Hematopoietic multipotent progenitor cell treated with erythropoietin and hydrocortisone succinate and interleukin-3 and kit ligand, for 8 days (in vitro differentiated cells): Measurements from ENCODE around the gene SRPK1.

Source experiments
- DNase-seq: peaks from one replicate; pipeline ENCODE4 v3.0.0-alpha.2; 2015

SRPK1 gene

GRCh38 chr6:35897036-35897435 lies 23.9 kb downstream of the SRPK1 start:
- DNase-seq = no peak

- DNase-seq = no peak
These were observed 24.7 kb downstream of the SRPK1 start for GRCh38 chr6:35896228-35896627.

- no peak for DNase-seq
These were observed 25.3 kb downstream of the SRPK1 start for GRCh38 chr6:35895560-35895959.

GRCh38 chr6:35894776-35895175 lies 26.1 kb downstream of the SRPK1 start:
- DNase-seq = no peak

GRCh38 chr6:35893246-35893645 lies 27.7 kb downstream of the SRPK1 start:
- no peak for DNase-seq

GRCh38 chr6:35892482-35892881 lies 28.4 kb downstream of the SRPK1 start:
- DNase-seq = no peak

GRCh38 chr6:35879151-35879550 lies 41.7 kb downstream of the SRPK1 start:
- DNase-seq = no peak

GRCh38 chr6:35876902-35877301 lies 44.0 kb downstream of the SRPK1 start:
- DNase-seq = no peak

GRCh38 chr6:35874730-35875129 lies 46.2 kb downstream of the SRPK1 start:
- DNase-seq = no peak

- no peak for DNase-seq
These were observed 61.5 kb downstream of the SRPK1 start for GRCh38 chr6:35859367-35859766.

GRCh38 chr6:35857853-35858252 lies 63.0 kb downstream of the SRPK1 start:
- DNase-seq = no peak

GRCh38 chr6:35856250-35856649 lies 64.6 kb downstream of the SRPK1 start:
- DNase-seq = no peak

GRCh38 chr6:35852994-35853393 lies 67.9 kb downstream of the SRPK1 start:
- no peak for DNase-seq

- no peak for DNase-seq
These were observed 70.7 kb downstream of the SRPK1 start for GRCh38 chr6:35850208-35850607.

GRCh38 chr6:35844290-35844689 lies 76.6 kb downstream of the SRPK1 start:
- DNase-seq = no peak

- no peak for DNase-seq
These were observed 78.5 kb downstream of the SRPK1 start for GRCh38 chr6:35842381-35842780.

GRCh38 chr6:35839019-35839418 lies 81.9 kb downstream of the SRPK1 start:
- DNase-seq = no peak

- peak; percentile 27 for DNase-seq
These were observed 87.4 kb downstream of the SRPK1 start for GRCh38 chr6:35833536-35833935.

GRCh38 chr6:35831257-35832007 lies 89.5 kb downstream of the SRPK1 start:
- DNase-seq = no peak

GRCh38 chr6:35829306-35829705 lies 91.6 kb downstream of the SRPK1 start:
- no peak for DNase-seq

- no peak for DNase-seq
These were observed 96.2 kb downstream of the SRPK1 start for GRCh38 chr6:35824552-35825192.

- DNase-seq = no peak
These were observed 97.3 kb downstream of the SRPK1 start for GRCh38 chr6:35823601-35824000.

GRCh38 chr6:35817515-35817914 lies 103.4 kb downstream of the SRPK1 start:
- no peak for DNase-seq

- DNase-seq = no peak
These were observed 109.3 kb downstream of the SRPK1 start for GRCh38 chr6:35811699-35811995.
